GM23338 (cell line): ENCODE results near the gene CNOT1.

ENCODE experiments used
- CTCF ChIP-seq, 2 experiments: fragments of 200-600 bp in 1 of 2; sonication (generic) in 1 of 2; conservative IDR thresholded peaks; 2 replicates each; pipeline versions ENCODE4 v1.5.1 to v1.6.1; 2016 to 2017; ENCODE audit warnings: antibody characterized with exemption in 2 of 2, low read depth in 2 of 2, mild to moderate bottlenecking in 2 of 2, moderate library complexity in 1 of 2
- EZH2 ChIP-seq: fragments of 200-600 bp; sonication (generic); IDR thresholded peaks from one replicate; pipeline ENCODE4 v1.8.0; 2017; ENCODE audit warnings: antibody characterized with exemption, mild to moderate bottlenecking, low read depth; ENCODE audit not compliant: unreplicated experiment
- EZH2phosphoT487 ChIP-seq: fragments of 200-600 bp; sonication (generic); IDR thresholded peaks from one replicate; pipeline ENCODE4 v1.8.1; 2018; ENCODE audit warnings: antibody characterized with exemption; ENCODE audit not compliant: unreplicated experiment
- POLR2AphosphoS5 ChIP-seq: IDR thresholded peaks from 2 replicates; pipeline ENCODE4 v1.6.1; 2016; ENCODE audit warnings: antibody characterized with exemption, low read depth

DNA sequence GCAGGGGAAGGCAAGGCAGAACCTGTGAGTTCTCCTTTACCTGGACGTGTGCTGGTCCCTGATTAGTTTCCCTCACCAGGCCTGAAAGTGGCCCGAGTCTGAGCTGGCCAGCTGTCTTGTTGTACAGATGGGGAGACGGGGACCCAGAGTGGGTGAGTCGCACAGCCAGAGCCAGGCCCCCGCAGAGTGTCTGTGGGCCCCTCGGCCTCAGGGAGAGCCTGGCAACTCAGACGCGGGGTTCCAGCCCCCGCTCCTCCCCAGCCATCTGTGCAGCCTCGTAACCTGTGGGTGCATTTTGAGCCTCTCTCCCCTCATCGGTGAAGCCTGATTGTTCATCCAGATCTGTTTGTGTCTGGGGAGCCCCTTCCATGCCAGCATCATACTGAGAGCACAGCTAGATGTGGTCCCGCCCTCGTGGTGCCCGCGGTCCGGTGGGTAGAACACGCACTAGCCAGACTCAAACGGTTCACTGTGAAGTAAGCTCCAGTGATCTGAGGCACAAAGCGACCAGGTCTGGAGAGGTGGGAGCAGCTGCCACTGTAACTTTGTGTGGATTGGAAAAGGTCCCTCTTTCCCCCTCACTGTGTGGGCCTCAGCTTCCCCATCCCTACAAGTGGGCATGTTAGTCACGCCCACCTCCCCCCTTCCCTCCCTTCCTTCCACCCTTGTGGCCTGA lies 135.7 kb downstream of the CNOT1 start:
- no peak for TF ChIP-seq EZH2
- TF ChIP-seq CTCF (conservative IDR thresholded peaks at IDR 0.05; ENCODE audit: low read depth in 2 of 2), result no peak
- no peak for TF ChIP-seq EZH2phosphoT487
- TF ChIP-seq POLR2AphosphoS5, result no peak
